GM12865 (cell line): ENCODE results near the gene SLC39A8.

Experiments used
- DNase-seq: peaks from one replicate; pipeline ENCODE4 v3.0.0; 2010; ENCODE audit warnings: low read depth
- H3K4me3 ChIP-seq: 2 replicates; pipeline ENCODE4 v1.5.1; 2011; ENCODE audit warnings: mild to moderate bottlenecking, low read depth, low read length, control low read depth
- CTCF ChIP-seq: IDR thresholded peaks from 2 replicates; pipeline ENCODE4 v1.5.1; 2011; ENCODE audit warnings: low read length, control low read depth, low read depth, inconsistent platforms; ENCODE audit not compliant: insufficient read depth; ENCODE audit errors: missing control alignments

The SLC39A8 gene

GRCh38 chr4:102316585-102316984 is 28.7 kb downstream of the SLC39A8 start:
- no peak for DNase-seq
- H3K4me3 ChIP-seq, result no peak overlapping the region
- no peak for TF ChIP-seq CTCF

GRCh38 chr4:102315532-102315931 is 29.8 kb downstream of the SLC39A8 start:
- no peak for DNase-seq
- TF ChIP-seq CTCF, result no peak
- no peak overlapping the region for H3K4me3 ChIP-seq

DNA sequence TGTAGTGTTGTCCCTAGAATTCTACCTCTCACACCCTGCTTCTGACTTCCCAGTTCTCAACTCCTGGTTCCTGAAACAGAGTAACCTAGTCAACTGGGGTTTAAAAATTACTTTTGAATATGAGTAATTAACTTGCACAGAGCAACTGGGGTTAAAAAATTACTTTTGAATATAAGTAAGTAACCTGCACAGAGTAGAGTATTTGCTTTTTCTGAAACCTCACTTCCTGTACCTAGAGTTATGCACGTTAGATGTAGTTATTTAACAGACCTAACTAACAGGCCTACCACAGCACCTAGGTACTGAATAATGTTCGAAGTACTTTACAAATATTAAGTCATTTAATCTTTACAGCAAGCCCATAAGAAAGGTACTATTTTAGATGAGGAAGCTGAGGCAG is 32.9 kb downstream of the SLC39A8 start:
- no peak for DNase-seq
- no peak overlapping the region for H3K4me3 ChIP-seq
- no peak for TF ChIP-seq CTCF

DNA sequence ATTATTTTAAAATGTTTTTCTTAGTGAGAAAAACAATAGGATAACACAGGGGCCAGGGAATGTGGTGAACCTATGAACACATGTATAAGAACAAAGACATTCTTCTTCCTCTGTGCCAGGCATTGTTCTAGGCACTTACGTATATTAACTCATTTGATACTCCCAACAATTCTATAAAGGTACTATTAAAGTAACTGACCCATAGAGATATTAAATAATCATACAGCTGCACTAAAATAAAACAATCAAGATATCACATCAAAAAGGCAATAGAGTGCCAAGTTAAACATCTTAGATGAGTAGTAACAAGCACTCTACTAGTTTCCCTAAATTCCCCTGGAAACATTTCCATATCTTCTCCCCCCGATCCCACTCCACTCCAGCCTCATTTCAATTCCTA is 33.4 kb downstream of the SLC39A8 start:
- DNase-seq, result no peak
- no peak overlapping the region for H3K4me3 ChIP-seq
- TF ChIP-seq CTCF, result no peak

DNA sequence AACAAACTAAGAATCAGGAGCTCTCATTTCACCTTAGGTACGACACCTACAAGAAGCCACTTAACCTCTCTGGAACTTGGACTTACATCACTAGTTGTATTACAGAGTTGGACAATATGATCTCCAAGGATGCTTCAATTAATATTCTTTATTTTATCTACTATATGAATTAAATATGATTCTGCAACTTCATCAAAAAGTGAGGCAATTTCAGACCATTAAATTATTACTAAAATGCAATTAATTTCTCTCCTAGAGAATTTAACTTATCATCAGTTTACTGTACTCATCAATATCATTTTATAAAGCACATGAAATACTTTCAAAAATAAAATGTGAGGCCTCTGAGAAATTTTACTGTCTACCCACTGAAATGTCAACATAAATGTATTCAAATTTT is 33.9 kb downstream of the SLC39A8 start:
- H3K4me3 ChIP-seq, result no peak overlapping the region
- DNase-seq, result no peak
- TF ChIP-seq CTCF, result no peak

DNA sequence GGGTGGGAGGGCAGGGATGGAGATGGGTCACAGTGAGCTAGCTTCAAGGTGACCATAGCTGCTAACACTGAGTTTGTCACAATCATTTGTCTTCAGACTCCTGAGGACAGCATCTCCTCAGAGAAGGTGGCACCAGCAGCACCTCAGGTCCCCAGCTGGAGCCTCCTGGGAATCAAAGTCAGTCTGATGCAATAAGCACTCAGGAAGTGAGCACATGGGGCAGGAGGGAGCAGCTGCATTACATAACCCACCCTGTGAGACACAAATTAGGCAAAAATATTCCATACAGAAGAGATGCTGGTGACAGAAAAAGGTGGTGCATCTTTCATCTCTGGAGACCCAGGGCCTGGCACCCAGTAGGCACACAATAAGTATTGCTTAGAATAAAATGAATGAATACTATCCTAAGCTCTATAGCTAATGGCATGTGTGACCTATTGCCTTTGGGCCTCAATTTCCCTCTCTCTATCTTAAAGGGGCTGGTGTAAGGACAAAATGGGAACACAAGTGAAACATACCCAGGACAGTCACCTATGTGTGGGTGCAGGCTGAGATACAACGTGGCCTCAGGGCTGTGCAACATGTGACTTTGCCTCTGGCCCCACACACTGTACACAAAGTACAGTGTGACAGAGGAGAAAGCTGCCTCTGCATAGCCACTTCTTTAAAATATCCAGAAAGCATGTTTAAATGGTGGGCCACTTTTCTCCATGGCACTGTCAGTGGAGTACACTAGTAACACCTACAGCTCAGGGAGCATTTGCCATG is 37.1 kb downstream of the SLC39A8 start:
- TF ChIP-seq CTCF, result no peak
- DNase-seq, result no peak
- H3K4me3 ChIP-seq, result no peak overlapping the region

DNA sequence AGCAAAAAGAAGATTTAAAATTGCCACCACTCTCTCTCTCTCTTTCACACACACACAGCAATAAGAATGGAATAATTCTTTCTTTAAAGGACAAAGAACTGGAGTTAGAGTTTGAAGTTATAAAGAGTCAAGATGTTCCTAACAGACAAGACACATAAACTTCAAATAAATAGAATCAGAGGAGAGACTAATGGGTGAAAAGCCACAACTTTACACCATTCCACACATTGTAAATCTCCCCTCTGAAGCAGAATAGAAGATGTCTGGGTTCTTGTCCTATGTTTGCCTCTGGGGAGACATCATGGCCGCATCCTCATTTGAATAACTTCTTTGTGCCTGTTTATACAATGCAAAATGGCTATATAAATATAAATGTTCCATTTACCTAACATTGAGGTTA is 39.6 kb downstream of the SLC39A8 start:
- DNase-seq, result no peak
- no peak overlapping the region for H3K4me3 ChIP-seq
- no peak for TF ChIP-seq CTCF
